ENCODE data around the gene PDXK. TPM values are rescaled to one million over a fixed set of nuclear protein-coding genes. Genes with fewer than 3 reads are reported as not detected.
A peak's percentile ranks its signal among the peaks of the same experiment; 100 is the strongest.

PDXK gene
- total RNA-seq, 1 donor from 2014 or later, result 72.0 TPM

- H3K9me3 Mint-ChIP-seq (ENCODE audit: unreplicated experiment), result no peaks in the 10 kb centered on the region
- no peak for DNase-seq (ENCODE audit: low spot score)
- peaks cover 5% of the 10 kb centered on the region for H3K36me3 Mint-ChIP-seq (ENCODE audit: low read depth, unreplicated experiment)
- H3K27ac Mint-ChIP-seq (ENCODE audit: unreplicated experiment), result peak overlapping the region; percentile 46
- H3K27me3 Mint-ChIP-seq (ENCODE audit: unreplicated experiment), result peaks cover 9% of the 10 kb centered on the region
- TF ChIP-seq CTCF (IDR thresholded peaks at IDR 0.05; ENCODE audit: unreplicated experiment), result no peak
- no peak overlapping the region for H3K4me3 Mint-ChIP-seq (ENCODE audit: unreplicated experiment)
- peaks cover 41% of the 10 kb centered on the region for H3K4me1 Mint-ChIP-seq (ENCODE audit: unreplicated experiment)
Measured at GRCh38 chr21:43767984-43768867, 49.3 kb downstream of the PDXK start.

GRCh38 chr21:43768868-43769167 is 49.9 kb downstream of the PDXK start:
- Mint-ChIP-seq H3K27ac (ENCODE audit: unreplicated experiment) (peak overlapping the region; percentile 46), H3K4me1 (ENCODE audit: unreplicated experiment) (peaks cover 47% of the 10 kb centered on the region), H3K4me3 (ENCODE audit: unreplicated experiment) (no peak overlapping the region), H3K27me3 (ENCODE audit: unreplicated experiment) (peaks cover 9% of the 10 kb centered on the region), H3K9me3 (ENCODE audit: unreplicated experiment) (no peaks in the 10 kb centered on the region), H3K36me3 (ENCODE audit: low read depth, unreplicated experiment) (peaks cover 9% of the 10 kb centered on the region)
- TF ChIP-seq CTCF (IDR thresholded peaks at IDR 0.05; ENCODE audit: unreplicated experiment), result no peak
- DNase-seq (ENCODE audit: low spot score), result no peak

GRCh38 chr21:43769325-43769958 is 50.5 kb downstream of the PDXK start:
- Mint-ChIP-seq H3K27me3 (ENCODE audit: unreplicated experiment) (peaks cover 8% of the 10 kb centered on the region), H3K4me1 (ENCODE audit: unreplicated experiment) (peaks cover 51% of the 10 kb centered on the region), H3K27ac (ENCODE audit: unreplicated experiment) (peak overlapping the region; percentile 15), H3K36me3 (ENCODE audit: low read depth, unreplicated experiment) (peaks cover 13% of the 10 kb centered on the region), H3K9me3 (ENCODE audit: unreplicated experiment) (no peaks in the 10 kb centered on the region), H3K4me3 (ENCODE audit: unreplicated experiment) (no peak overlapping the region)
- no peak for TF ChIP-seq CTCF (IDR thresholded peaks at IDR 0.05; ENCODE audit: unreplicated experiment)
- DNase-seq (ENCODE audit: low spot score), result no peak

GRCh38 chr21:43770066-43770655 is 51.2 kb downstream of the PDXK start:
- Mint-ChIP-seq H3K4me1 (ENCODE audit: unreplicated experiment) (peaks cover 55% of the 10 kb centered on the region), H3K9me3 (ENCODE audit: unreplicated experiment) (no peaks in the 10 kb centered on the region), H3K36me3 (ENCODE audit: low read depth, unreplicated experiment) (peaks cover 16% of the 10 kb centered on the region), H3K27me3 (ENCODE audit: unreplicated experiment) (peaks cover 8% of the 10 kb centered on the region), H3K27ac (ENCODE audit: unreplicated experiment) (no peak overlapping the region), H3K4me3 (ENCODE audit: unreplicated experiment) (no peak overlapping the region)
- no peak for DNase-seq (ENCODE audit: low spot score)
- no peak for TF ChIP-seq CTCF (IDR thresholded peaks at IDR 0.05; ENCODE audit: unreplicated experiment)

All from endothelial cell (in vitro differentiated cells).